ENCODE results near the gene ATP1A3. TPM values are rescaled to one million over a fixed set of nuclear protein-coding genes. Genes with fewer than 3 reads are reported as not detected.

The ATP1A3 gene
- total and polyA plus RNA-seq, 2 of the 13 experiments (the other 11 are each of a cell fraction or from before 2014, with no cell fraction given) = 0.01 to 0.04 TPM

DNA sequence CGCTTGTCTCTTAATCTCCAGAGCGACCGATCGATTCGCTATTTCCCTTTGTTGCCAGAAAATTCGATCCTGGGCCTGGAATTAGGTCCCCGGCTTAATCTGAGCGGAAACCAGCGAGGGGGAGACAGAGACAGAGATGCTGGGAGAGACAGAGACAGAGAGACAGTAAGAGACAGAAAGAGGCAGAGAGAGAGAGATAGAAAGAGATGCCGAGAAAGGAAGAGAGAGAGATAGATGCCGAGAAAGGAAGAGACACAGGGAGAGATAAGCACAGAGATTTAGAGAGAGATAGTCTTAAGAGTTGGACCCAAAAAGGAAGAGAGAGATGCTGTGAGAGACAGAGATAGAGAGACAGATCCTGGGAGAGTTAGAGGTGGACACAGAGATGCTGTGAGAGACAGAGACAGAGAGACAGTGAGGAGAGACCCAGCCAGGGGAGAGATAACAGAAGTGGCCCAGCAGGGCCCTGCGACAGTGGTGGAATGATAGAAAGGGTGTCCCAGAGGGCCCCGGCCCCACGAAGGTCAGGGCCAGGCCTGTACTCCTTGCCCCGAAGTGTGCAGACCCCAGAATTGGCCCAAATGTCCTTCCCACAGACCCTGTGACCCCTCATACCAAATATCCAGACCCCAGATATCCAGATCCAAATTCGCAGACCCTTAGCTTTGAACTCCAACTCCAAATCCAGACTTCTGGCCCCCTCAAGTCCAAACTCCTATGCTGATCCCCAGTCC, 67.1 kb downstream of the ATP1A3 start:
- Histone ChIP-seq H3K36me3 (replicated peaks in 1 of 2; ENCODE audit: control insufficient read depth in 1 of 2, insufficient read depth in 2 of 2, low read length in 2 of 2) (no peaks in the 10 kb centered on the region), H3K9me3 (ENCODE audit: low read length) (no peaks in the 10 kb centered on the region), H3K9ac (ENCODE audit: insufficient read depth, low read depth, low read length) (no peak overlapping the region), H3K79me2 (ENCODE audit: insufficient read depth, low read length) (no peaks in the 10 kb centered on the region), H3K4me2 (ENCODE audit: low read depth, low read length) (no peak overlapping the region), H4K20me1 (ENCODE audit: insufficient read depth, low read length) (no peaks in the 10 kb centered on the region), H3K27ac (ENCODE audit: extremely low read length, insufficient read depth, low read length) (no peak overlapping the region), H3K4me3 (replicated peaks in 1 of 3; ENCODE audit: insufficient read depth in 1 of 3, low read depth in 2 of 3, low read length in 3 of 3) (no peak overlapping the region), H3K4me1 (ENCODE audit: insufficient read depth, low read length) (peaks cover 11% of the 10 kb centered on the region), H2AFZ (ENCODE audit: low read length) (no peak overlapping the region), H3K27me3 (ENCODE audit: control insufficient read depth in 1 of 2, insufficient read depth in 2 of 2, low read length in 2 of 2) (peaks cover 7 to 87% of the 10 kb centered on the region in 2 experiments)
- TF ChIP-seq, protein P1, sequence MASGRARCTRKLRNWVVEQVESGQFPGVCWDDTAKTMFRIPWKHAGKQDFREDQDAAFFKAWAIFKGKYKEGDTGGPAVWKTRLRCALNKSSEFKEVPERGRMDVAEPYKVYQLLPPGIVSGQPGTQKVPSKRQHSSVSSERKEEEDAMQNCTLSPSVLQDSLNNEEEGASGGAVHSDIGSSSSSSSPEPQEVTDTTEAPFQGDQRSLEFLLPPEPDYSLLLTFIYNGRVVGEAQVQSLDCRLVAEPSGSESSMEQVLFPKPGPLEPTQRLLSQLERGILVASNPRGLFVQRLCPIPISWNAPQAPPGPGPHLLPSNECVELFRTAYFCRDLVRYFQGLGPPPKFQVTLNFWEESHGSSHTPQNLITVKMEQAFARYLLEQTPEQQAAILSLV (CRISPR knock-in tag; IDR thresholded peaks at IDR 0.05; ENCODE audit: borderline replicate concordance) = no peak
- no peak for TF ChIP-seq THAP9 (CRISPR knock-in tag; IDR thresholded peaks at IDR 0.05; ENCODE audit: borderline replicate concordance)
- TF ChIP-seq MTERF4 (CRISPR knock-in tag; IDR thresholded peaks at IDR 0.05) = no peak
- TF ChIP-seq, protein P2, sequence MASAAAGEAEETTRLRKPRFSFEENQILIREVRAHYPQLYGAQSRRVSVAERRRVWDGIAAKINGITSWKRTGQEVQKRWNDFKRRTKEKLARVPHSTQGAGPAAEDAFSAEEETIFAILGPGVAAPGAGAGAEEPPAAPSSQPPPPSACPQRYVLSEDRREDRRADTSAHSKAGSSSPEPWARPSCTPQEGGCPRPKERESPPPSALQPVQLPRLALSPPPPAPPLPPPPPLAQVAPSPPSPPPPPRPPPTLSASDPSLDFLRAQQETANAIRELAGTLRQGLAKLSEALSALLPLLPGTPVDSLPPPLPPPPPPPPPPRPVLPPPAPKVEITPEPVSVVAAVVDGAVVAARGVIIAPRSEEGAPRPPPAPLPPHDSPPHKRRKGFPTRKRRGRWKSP (CRISPR knock-in tag; IDR thresholded peaks at IDR 0.05) = no peak
- TF ChIP-seq, protein P3, sequence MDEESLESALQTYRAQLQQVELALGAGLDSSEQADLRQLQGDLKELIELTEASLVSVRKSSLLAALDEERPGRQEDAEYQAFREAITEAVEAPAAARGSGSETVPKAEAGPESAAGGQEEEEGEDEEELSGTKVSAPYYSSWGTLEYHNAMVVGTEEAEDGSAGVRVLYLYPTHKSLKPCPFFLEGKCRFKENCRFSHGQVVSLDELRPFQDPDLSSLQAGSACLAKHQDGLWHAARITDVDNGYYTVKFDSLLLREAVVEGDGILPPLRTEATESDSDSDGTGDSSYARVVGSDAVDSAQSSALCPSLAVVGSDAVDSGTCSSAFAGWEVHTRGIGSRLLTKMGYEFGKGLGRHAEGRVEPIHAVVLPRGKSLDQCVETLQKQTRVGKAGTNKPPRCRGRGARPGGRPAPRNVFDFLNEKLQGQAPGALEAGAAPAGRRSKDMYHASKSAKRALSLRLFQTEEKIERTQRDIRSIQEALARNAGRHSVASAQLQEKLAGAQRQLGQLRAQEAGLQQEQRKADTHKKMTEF (CRISPR knock-in tag; IDR thresholded peaks at IDR 0.05) = no peak
- 63% methylated on average over 15 of the region's 16 CpGs for WGBS (ENCODE audit: low lambda C conversion rate)
- intact Hi-C loops (cut with micrococcal nuclease; ENCODE audit: unreplicated experiment) (no loop called here), in situ Hi-C loops (cut with HindIII; ENCODE audit: extremely low pct_ligation_motif_present, low pct_unique_long_range_greater_than_20kb) (no loop called here)
- BruUV-seq (replicated peaks) = no TSS peak
- ChIA-PET CTCF (ENCODE audit: low intra/inter-chr PET ratio, low total read pairs) (no interaction called here), POLR2A (no interaction called here)
- FAIRE-seq (no peak), DNase-seq (ENCODE audit: low spot score) (no peak), ATAC-seq (no peak)

All from HepG2 (cell line).